ENCODE results near the gene AUTS2. TPM values are rescaled to one million over a fixed set of nuclear protein-coding genes. Genes with fewer than 3 reads are reported as not detected.

The AUTS2 gene
- polyA plus RNA-seq, 3 donors = 0.08 to 0.35 TPM; not detected in 1

DNA sequence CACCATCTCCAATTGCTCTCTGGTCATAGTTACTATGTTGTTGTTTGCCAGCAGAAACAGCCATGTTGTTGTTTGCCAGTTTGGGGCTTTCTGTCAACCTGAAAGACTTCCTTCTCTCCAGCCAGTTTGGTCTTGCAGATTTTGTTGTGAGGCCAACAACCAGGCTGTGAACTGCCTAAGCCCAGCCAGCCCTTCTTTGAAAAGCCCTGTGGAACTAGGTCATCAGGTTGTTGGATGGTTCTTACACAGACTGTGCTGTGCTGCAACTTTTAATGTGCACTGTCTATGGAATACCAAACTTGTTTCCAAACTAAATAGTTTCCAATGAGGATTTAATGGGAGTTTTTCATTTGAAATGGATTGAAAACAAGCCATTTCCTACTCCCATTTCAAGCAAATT, 940.9 kb downstream of the AUTS2 start:
- Histone ChIP-seq H3K36me3 (replicated peaks in 1 of 2; ENCODE audit: control insufficient read depth in 1 of 2, insufficient read depth in 2 of 2, low read length in 2 of 2) (no peaks in the 10 kb centered on the region), H3K9ac (ENCODE audit: insufficient read depth, low read length, poor library complexity, severe bottlenecking) (no peak overlapping the region), H3K27me3 (ENCODE audit: control insufficient read depth in 2 of 2, insufficient read depth in 2 of 2, low read length in 2 of 2) (no peaks in the 10 kb centered on the region), H3K4me1 (ENCODE audit: control insufficient read depth in 1 of 2, insufficient read depth in 2 of 2, low read length in 2 of 2) (no peaks in the 10 kb centered on the region), H4K20me1 (ENCODE audit: insufficient read depth, low read length) (no peaks in the 10 kb centered on the region), H2AFZ (ENCODE audit: insufficient read depth, low read depth, low read length, poor library complexity, severe bottlenecking) (no peak overlapping the region), H3K79me2 (ENCODE audit: insufficient read depth, low read length) (no peaks in the 10 kb centered on the region), H3K4me2 (replicated peaks; ENCODE audit: extremely low read depth, low read length, poor library complexity, severe bottlenecking) (no peak overlapping the region), H3K27ac (ENCODE audit: low read depth in 1 of 2, low read length in 2 of 2) (no peak overlapping the region), H3K4me3 (replicated peaks in 1 of 3; ENCODE audit: low read depth in 2 of 3, low read length in 3 of 3) (no peak overlapping the region), H3K9me3 (replicated peaks in 1 of 2; ENCODE audit: control insufficient read depth in 1 of 2, insufficient read depth in 1 of 2, low read length in 2 of 2) (no peaks in the 10 kb centered on the region)
- H3K4me1 Mint-ChIP-seq = peaks cover 7% of the 10 kb centered on the region
- TF ChIP-seq, protein P1, sequence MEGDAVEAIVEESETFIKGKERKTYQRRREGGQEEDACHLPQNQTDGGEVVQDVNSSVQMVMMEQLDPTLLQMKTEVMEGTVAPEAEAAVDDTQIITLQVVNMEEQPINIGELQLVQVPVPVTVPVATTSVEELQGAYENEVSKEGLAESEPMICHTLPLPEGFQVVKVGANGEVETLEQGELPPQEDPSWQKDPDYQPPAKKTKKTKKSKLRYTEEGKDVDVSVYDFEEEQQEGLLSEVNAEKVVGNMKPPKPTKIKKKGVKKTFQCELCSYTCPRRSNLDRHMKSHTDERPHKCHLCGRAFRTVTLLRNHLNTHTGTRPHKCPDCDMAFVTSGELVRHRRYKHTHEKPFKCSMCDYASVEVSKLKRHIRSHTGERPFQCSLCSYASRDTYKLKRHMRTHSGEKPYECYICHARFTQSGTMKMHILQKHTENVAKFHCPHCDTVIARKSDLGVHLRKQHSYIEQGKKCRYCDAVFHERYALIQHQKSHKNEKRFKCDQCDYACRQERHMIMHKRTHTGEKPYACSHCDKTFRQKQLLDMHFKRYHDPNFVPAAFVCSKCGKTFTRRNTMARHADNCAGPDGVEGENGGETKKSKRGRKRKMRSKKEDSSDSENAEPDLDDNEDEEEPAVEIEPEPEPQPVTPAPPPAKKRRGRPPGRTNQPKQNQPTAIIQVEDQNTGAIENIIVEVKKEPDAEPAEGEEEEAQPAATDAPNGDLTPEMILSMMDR (IDR thresholded peaks at IDR 0.05) = no peak
- intact Hi-C loops (cut with micrococcal nuclease) = no loop called here
- no peaks in the 10 kb centered on the region for H3K27me3 Mint-ChIP-seq (ENCODE audit: low read depth in 3 of 3)
- no peak for DNase-seq
- H3K4me3 Mint-ChIP-seq = no peak overlapping the region
- no peak overlapping the region for H3K27ac Mint-ChIP-seq
- H3K36me3 Mint-ChIP-seq = no peaks in the 10 kb centered on the region
- H3K9me3 Mint-ChIP-seq = peaks cover 0 to 3% (median 0%) of the 10 kb centered on the region in 7 donors

DNA sequence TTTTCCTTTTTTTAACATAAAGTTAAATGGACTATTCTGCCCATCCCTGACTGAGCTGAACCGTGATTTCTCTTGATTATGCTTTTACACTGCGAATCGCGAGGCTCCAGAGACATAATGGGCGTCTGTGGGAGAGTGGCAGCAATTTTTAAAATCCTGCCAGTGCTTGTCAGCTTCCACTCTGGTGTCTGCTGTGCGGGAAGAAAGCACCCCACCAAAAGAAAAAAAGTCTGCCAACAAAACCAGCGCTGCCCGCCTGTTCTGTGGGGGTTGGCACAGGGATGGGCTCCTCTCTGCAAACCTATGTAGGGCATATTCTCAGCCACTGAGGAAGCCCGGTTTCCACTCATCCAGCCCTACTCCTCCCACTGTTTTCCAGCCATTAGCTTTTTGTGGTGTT, 941.3 kb downstream of the AUTS2 start:
- TF ChIP-seq, protein P1 (IDR thresholded peaks at IDR 0.05) = no peak
- Mint-ChIP-seq H3K27ac (no peak overlapping the region), H3K36me3 (no peaks in the 10 kb centered on the region), H3K4me1 (peaks cover 7% of the 10 kb centered on the region), H3K4me3 (no peak overlapping the region), H3K9me3 (peaks cover 0 to 3% (median 0%) of the 10 kb centered on the region in 7 donors), H3K27me3 (ENCODE audit: low read depth in 3 of 3) (no peaks in the 10 kb centered on the region)
- no peak for DNase-seq
- Histone ChIP-seq H3K79me2 (ENCODE audit: insufficient read depth, low read length) (no peaks in the 10 kb centered on the region), H3K4me3 (replicated peaks in 1 of 3; ENCODE audit: low read depth in 2 of 3, low read length in 3 of 3) (no peak overlapping the region), H3K36me3 (replicated peaks in 1 of 2; ENCODE audit: control insufficient read depth in 1 of 2, insufficient read depth in 2 of 2, low read length in 2 of 2) (no peaks in the 10 kb centered on the region), H3K27ac (ENCODE audit: low read depth in 1 of 2, low read length in 2 of 2) (no peak overlapping the region), H3K9me3 (replicated peaks in 1 of 2; ENCODE audit: control insufficient read depth in 1 of 2, insufficient read depth in 1 of 2, low read length in 2 of 2) (no peaks in the 10 kb centered on the region), H3K27me3 (ENCODE audit: control insufficient read depth in 2 of 2, insufficient read depth in 2 of 2, low read length in 2 of 2) (no peaks in the 10 kb centered on the region), H3K4me1 (ENCODE audit: control insufficient read depth in 1 of 2, insufficient read depth in 2 of 2, low read length in 2 of 2) (no peaks in the 10 kb centered on the region), H2AFZ (ENCODE audit: insufficient read depth, low read depth, low read length, poor library complexity, severe bottlenecking) (no peak overlapping the region), H4K20me1 (ENCODE audit: insufficient read depth, low read length) (no peaks in the 10 kb centered on the region), H3K9ac (ENCODE audit: insufficient read depth, low read length, poor library complexity, severe bottlenecking) (no peak overlapping the region), H3K4me2 (replicated peaks; ENCODE audit: extremely low read depth, low read length, poor library complexity, severe bottlenecking) (no peak overlapping the region)
- no CpG with 5 or more reads among the region's 9 CpGs for WGBS (ENCODE audit: insufficient coverage)
- intact Hi-C loops (cut with micrococcal nuclease) = no loop called here

All from CD14-positive monocyte (primary cell).